H1 (cell line): ENCODE results near the gene MR1. TPM values are rescaled to one million over a fixed set of nuclear protein-coding genes. Genes with fewer than 3 reads are reported as not detected.
A peak's percentile ranks its signal among the peaks of the same experiment; 100 is the strongest.

ENCODE experiments used
- CTCF ChIA-PET: fragments of 300-600 bp; sonication (Branson Sonifier 250); formaldehyde crosslinking; loops from one replicate; lab custom pipeline; 2021; ENCODE audit not compliant: partially characterized antibody; lab: Charles Lee
- POLR2A ChIA-PET: fragments of 300-600 bp; sonication (Branson Sonifier 250); formaldehyde crosslinking; loops from one replicate; lab custom pipeline; 2021; ENCODE audit warnings: inconsistent platforms; ENCODE audit not compliant: partially characterized antibody; lab: Charles Lee
- DNase-seq, 2 experiments: peaks; one replicate each; pipeline versions ENCODE4 v3.0.0 to v3.0.0-alpha.2; 2010 to 2022; ENCODE audit warnings: low spot score in 2 of 2, low read depth in 1 of 2, mixed read lengths in 1 of 2
- FAIRE-seq: peaks from 2 replicates; lab custom pipeline; 2011; peaks lifted over from hg19 to GRCh38; lab: Jason Lieb, UNC
- H2AFZ ChIP-seq: 2 replicates; pipeline ENCODE4 v1.8.1; 2012; ENCODE audit warnings: low read length, inconsistent platforms
- H2AK5ac ChIP-seq: 2 replicates; pipeline ENCODE4 v1.6.1; 2013; ENCODE audit warnings: low read depth, low read length
- H2BK120ac ChIP-seq: replicated peaks from 2 replicates; pipeline ENCODE3; 2013; ENCODE audit warnings: low read depth, low read length, inconsistent platforms
- H2BK12ac ChIP-seq: 2 replicates; pipeline ENCODE4 v1.6.1; 2013; ENCODE audit warnings: low read depth, low read length
- H2BK15ac ChIP-seq: 2 replicates; pipeline ENCODE4 v1.6.1; 2013; ENCODE audit warnings: low read length
- H2BK20ac ChIP-seq: 2 replicates; pipeline ENCODE4 v1.6.1; 2013; ENCODE audit warnings: low read length
- H2BK5ac ChIP-seq: 2 replicates; pipeline ENCODE4 v1.6.1; 2013; ENCODE audit warnings: low read depth, low read length
- H3K14ac ChIP-seq: 2 replicates; pipeline ENCODE4 v1.6.1; 2013; ENCODE audit warnings: inconsistent platforms; ENCODE audit not compliant: insufficient read length
- H3K18ac ChIP-seq: 2 replicates; pipeline ENCODE4 v1.6.1; 2013; ENCODE audit warnings: low read length; ENCODE audit errors: extremely low read depth
- H3K23ac ChIP-seq: 2 replicates; pipeline ENCODE4 v1.6.1; 2013; ENCODE audit warnings: inconsistent platforms; ENCODE audit not compliant: insufficient read length
- H3K23me2 ChIP-seq: 2 replicates; pipeline ENCODE4 v1.6.1; 2013; ENCODE audit warnings: low read depth, low read length
- H3K27ac ChIP-seq: 2 replicates; pipeline ENCODE4 v1.6.1; 2011; ENCODE audit warnings: low read depth, low read length, inconsistent platforms
- H3K27me3 ChIP-seq, 4 experiments: replicated peaks in 1 of 4; 1 replicate in 1 of 4; 2 replicates in 3 of 4; pipeline versions ENCODE4 v1.6.1 to v1.8.1; 2011 to 2013; ENCODE audit warnings: low read length in 3 of 4, mild to moderate bottlenecking in 3 of 4, inconsistent platforms in 2 of 4, mixed read lengths in 2 of 4, moderate library complexity in 1 of 4; ENCODE audit not compliant: control insufficient read depth in 3 of 4, insufficient read depth in 3 of 4; ENCODE audit errors: extremely low read depth in 1 of 4
- H3K36me3 ChIP-seq, 4 experiments: 2 replicates each; pipeline versions ENCODE4 v1.6.1 to v1.8.1; 2011 to 2013; ENCODE audit warnings: mild to moderate bottlenecking in 4 of 4, low read length in 3 of 4, moderate library complexity in 2 of 4, control low read depth in 1 of 4, inconsistent platforms in 1 of 4; ENCODE audit not compliant: insufficient read depth in 4 of 4, control insufficient read depth in 2 of 4
- H3K4ac ChIP-seq: replicated peaks from 2 replicates; pipeline ENCODE3; 2013; ENCODE audit warnings: low read length, low read depth, mixed read lengths, inconsistent platforms; ENCODE audit not compliant: insufficient read length
- H3K4me1 ChIP-seq, 4 experiments: replicated peaks in 1 of 4; 1 replicate in 1 of 4; 2 replicates in 3 of 4; pipeline versions ENCODE4 v1.6.1 to v1.8.1; 2011 to 2013; ENCODE audit warnings: low read length in 3 of 4, inconsistent platforms in 2 of 4, mixed read lengths in 1 of 4; ENCODE audit not compliant: insufficient read depth in 4 of 4, control insufficient read depth in 3 of 4
- H3K4me2 ChIP-seq, 2 experiments: 2 replicates each; pipeline versions ENCODE4 v1.6.1 to v1.8.1; 2011 to 2013; ENCODE audit warnings: low read depth in 2 of 2, low read length in 2 of 2, control low read depth in 1 of 2, inconsistent platforms in 1 of 2, mild to moderate bottlenecking in 1 of 2; ENCODE audit not compliant: insufficient read depth in 1 of 2
- H3K4me3 ChIP-seq, 4 experiments: fragments of 200-600, 300-600 bp in 1 of 4; sonication (generic), shearing (Covaris generic), sonication (Bioruptor Twin) in 1 of 4; 2 replicates each; pipeline versions ENCODE4 v1.5.1 to v1.8.1; 2011 to 2016; ENCODE audit warnings: low read length in 4 of 4, low read depth in 3 of 4, control low read depth in 2 of 4, inconsistent platforms in 2 of 4, mild to moderate bottlenecking in 2 of 4, mixed read lengths in 1 of 4, moderate library complexity in 1 of 4; ENCODE audit not compliant: insufficient read depth in 2 of 4; ENCODE audit errors: extremely low read depth in 1 of 4
- H3K56ac ChIP-seq: replicated peaks from 2 replicates; pipeline ENCODE3; 2013; ENCODE audit warnings: low read depth, mild to moderate bottlenecking, mixed read lengths, low read length, inconsistent platforms; ENCODE audit not compliant: insufficient read length
- H3K79me1 ChIP-seq: 2 replicates; pipeline ENCODE4 v1.6.1; 2013; ENCODE audit warnings: low read depth, low read length, control low read depth
- H3K79me2 ChIP-seq, 2 experiments: 2 replicates each; pipeline versions ENCODE4 v1.6.1 to v1.8.1; 2012 to 2013; ENCODE audit warnings: low read length in 2 of 2, mild to moderate bottlenecking in 2 of 2, inconsistent platforms in 1 of 2; ENCODE audit not compliant: insufficient read depth in 2 of 2, control insufficient read depth in 1 of 2
- H3K9ac ChIP-seq, 4 experiments: replicated peaks in 1 of 4; 1 replicate in 1 of 4; 2 replicates in 3 of 4; pipeline versions ENCODE4 v1.6.1 to v1.8.1; 2011 to 2013; ENCODE audit warnings: low read depth in 3 of 4, low read length in 3 of 4, control low read depth in 2 of 4, mild to moderate bottlenecking in 2 of 4, moderate library complexity in 2 of 4, inconsistent platforms in 1 of 4; ENCODE audit errors: extremely low read depth in 1 of 4
- H3K9me3 ChIP-seq, 2 experiments: 2 replicates each; pipeline versions ENCODE4 v1.6.1 to v1.8.1; 2012 to 2013; ENCODE audit warnings: mild to moderate bottlenecking in 2 of 2, moderate library complexity in 2 of 2, control low read depth in 1 of 2, inconsistent platforms in 1 of 2, low read depth in 1 of 2, low read length in 1 of 2, mixed read lengths in 1 of 2; ENCODE audit not compliant: insufficient read depth in 2 of 2
- H4K20me1 ChIP-seq, 2 experiments: replicated peaks in 1 of 2; 2 replicates each; pipeline versions ENCODE3 to v1.8.1; 2011 to 2013; ENCODE audit warnings: inconsistent platforms in 2 of 2, low read length in 2 of 2, mild to moderate bottlenecking in 1 of 2; ENCODE audit not compliant: insufficient read depth in 2 of 2, control insufficient read depth in 1 of 2
- H4K5ac ChIP-seq: 2 replicates; pipeline ENCODE4 v1.6.1; 2013; ENCODE audit warnings: low read length, low read depth, mixed read lengths, inconsistent platforms; ENCODE audit not compliant: insufficient read length
- H4K8ac ChIP-seq: 2 replicates; pipeline ENCODE4 v1.8.0; 2013; ENCODE audit warnings: mild to moderate bottlenecking, moderate library complexity, low read length, inconsistent platforms; ENCODE audit not compliant: insufficient read depth; ENCODE audit errors: extremely low read depth
- H4K91ac ChIP-seq: replicated peaks from 2 replicates; pipeline ENCODE3; 2013; ENCODE audit warnings: low read length, mixed read lengths, inconsistent platforms; ENCODE audit not compliant: insufficient read length
- CBX5 ChIP-seq: fragments of 300-800, 300-1000 bp; sonication (generic); IDR thresholded peaks from 2 replicates; pipeline ENCODE4 v1.7.1; 2016; ENCODE audit warnings: antibody characterized with exemption, low read length, low read depth
- CHD2 ChIP-seq: IDR thresholded peaks from 2 replicates; pipeline ENCODE4 v1.6.1; 2012; ENCODE audit warnings: low read length, improper control_type of control experiment
- JUND ChIP-seq: IDR thresholded peaks from 2 replicates; pipeline ENCODE4 v1.6.1; 2011; ENCODE audit warnings: mild to moderate bottlenecking, improper control_type of control experiment, low read length
- KDM1A ChIP-seq: fragments of 200-600, 300-600 bp; sonication (generic); IDR thresholded peaks from 2 replicates; pipeline ENCODE4 v1.7.1; 2016; ENCODE audit warnings: mild to moderate bottlenecking, low read length, borderline replicate concordance
- KDM4A ChIP-seq: IDR thresholded peaks from one replicate; pipeline ENCODE4 v1.7.1; 2012; ENCODE audit warnings: low read depth, mild to moderate bottlenecking, moderate library complexity, low read length, inconsistent platforms; ENCODE audit not compliant: severe bottlenecking
- KDM5A ChIP-seq: fragments of 200-600 bp; IDR thresholded peaks from 2 replicates; pipeline ENCODE4 v1.7.1; 2012; ENCODE audit warnings: mild to moderate bottlenecking, low read length, inconsistent platforms, mixed read lengths
- NRF1 ChIP-seq: IDR thresholded peaks from 2 replicates; pipeline ENCODE4 v1.6.1; 2011; ENCODE audit warnings: mild to moderate bottlenecking, low read depth, low read length, improper control_type of control experiment
- RAD21 ChIP-seq, 2 experiments: IDR thresholded peaks in 1 of 2; conservative IDR thresholded peaks in 1 of 2; 2 replicates each; pipeline ENCODE4 v1.6.1; 2011; ENCODE audit warnings: low read depth in 2 of 2, low read length in 2 of 2, improper control_type of control experiment in 1 of 2, inconsistent platforms in 1 of 2, mild to moderate bottlenecking in 1 of 2, moderate library complexity in 1 of 2
- SAP30 ChIP-seq: fragments of 300-600 bp; sonication (generic); IDR thresholded peaks from 2 replicates; pipeline ENCODE4 v1.7.1; 2012; ENCODE audit warnings: low read length, moderate library complexity, mild to moderate bottlenecking, inconsistent platforms; ENCODE audit not compliant: insufficient read depth, insufficient replicate concordance
- SIN3A ChIP-seq, 2 experiments: IDR thresholded peaks in 1 of 2; conservative IDR thresholded peaks in 1 of 2; 2 replicates each; pipeline ENCODE4 v1.6.1; 2011 to 2012; ENCODE audit warnings: low read length in 2 of 2, improper control_type of control experiment in 1 of 2, low read depth in 1 of 2, mild to moderate bottlenecking in 1 of 2
- SP1 ChIP-seq: IDR thresholded peaks from 2 replicates; pipeline ENCODE4 v1.6.1; 2011; ENCODE audit warnings: low read depth, low read length
- TCF12 ChIP-seq: IDR thresholded peaks from 2 replicates; pipeline ENCODE4 v1.6.1; 2011; ENCODE audit warnings: low read depth, mild to moderate bottlenecking, low read length
- WGBS, 2 experiments: shearing (Covaris generic) in 1 of 2; methylation state at CpG; one replicate each; pipeline versions ENCODE4 v1.1.6 to v1.1.7; 2013 to 2015; ENCODE audit warnings: low lambda C conversion rate in 2 of 2, mixed read lengths in 2 of 2, inconsistent platforms in 1 of 2, low coverage in 1 of 2, missing lambda C conversion rate in 1 of 2; ENCODE audit not compliant: insufficient replicate concordance in 2 of 2, insufficient coverage in 1 of 2, insufficient read length in 1 of 2; ENCODE audit errors: extremely low coverage in 1 of 2, missing lambda C conversion rate in 1 of 2; 5-methylcytosine and 5-hydroxymethylcytosine counted together
- polyA plus RNA-seq, 7 experiments: library from polyadenylated mRNA; depleted of rRNA in 3 of 7; stranded (reverse) in 5 of 7; unstranded in 2 of 7; fragments of >200 nt in 5 of 7; fragments of 200-250 nt in 2 of 7; gene quantifications; 1 replicate in 5 of 7; 2 replicates in 1 of 7; 4 replicates in 1 of 7; pipeline versions ENCODE4 v1.2.1 to v1.2.3, GENCODE V29; 2011 to 2013; ENCODE audit warnings: missing spikeins in 2 of 7, mixed read lengths in 2 of 7
- total RNA-seq: library from RNA; stranded (reverse); fragmentation: NEBNext Ultra II Directional; extraction: Animal tissue kit (Norgen Biotek cat#: 25700); gene quantifications from 2 replicates; pipeline ENCODE4 v1.2.1, GENCODE V29; 2021

Gene MR1
- total and polyA plus RNA-seq, 2 of the 8 experiments (the other 6 are each of a cell fraction or from before 2014, with no cell fraction given): 0.09 TPM; not detected in 1

GRCh38 chr1:181038399-181038873 lies 4.7 kb downstream of the MR1 start:
- Histone ChIP-seq H3K23me2 (no peaks in the 10 kb centered on the region), H3K4me3 (no peak overlapping the region), H2AK5ac (no peak overlapping the region), H3K14ac (no peak overlapping the region), H4K8ac (no peak overlapping the region), H3K27me3 (no peaks in the 10 kb centered on the region), H2BK15ac (no peak overlapping the region), H3K36me3 (no peaks in the 10 kb centered on the region), H2BK120ac (no peak overlapping the region), H2AFZ (no peak overlapping the region), H3K27ac (no peak overlapping the region), H3K9ac (no peak overlapping the region), H4K5ac (no peak overlapping the region), H2BK5ac (no peak overlapping the region), H3K4me2 (no peak overlapping the region), H4K91ac (no peak overlapping the region), H3K79me1 (no peaks in the 10 kb centered on the region), H3K4me1 (peaks cover 0 to 4% (median 2%) of the 10 kb centered on the region in 4 experiments; a peak in 3 of 7 replicates), H3K9me3 (no peaks in the 10 kb centered on the region), H3K18ac (no peak overlapping the region), H2BK20ac (no peak overlapping the region), H4K20me1 (no peaks in the 10 kb centered on the region), H3K4ac (no peak overlapping the region), H3K79me2 (no peaks in the 10 kb centered on the region), H2BK12ac (no peak overlapping the region), H3K56ac (no peak overlapping the region), H3K23ac (no peak overlapping the region)
- FAIRE-seq (no peak), DNase-seq (peak; percentile 69 to 86)
- CTCF ChIA-PET: interaction anchor here (0.7 to 12.7 kb wide), 27 partner anchors 8 to 157 kb away, joined by 3 to 142 read pairs (median 4); no protein-coding TSS in a partner anchor
- 76% methylated on average over 5 of the region's 5 CpGs; no CpG with 5 or more reads in 1 of the 2 experiments for WGBS, 2 experiments
- POLR2A ChIA-PET: interaction anchor here (1.0 to 1.2 kb wide), 2 partner anchors 52 to 102 kb away, joined by 3 to 4 read pairs; no protein-coding TSS in a partner anchor
- peak; percentile 86 for TF ChIP-seq JUND
- TF ChIP-seq SAP30: no peak
- peak; percentile 87 to 95 for TF ChIP-seq RAD21 (IDR thresholded peaks at IDR 0.05 in 1 of 2, conservative IDR thresholded peaks at IDR 0.05 in 1 of 2; ENCODE audit: low read depth in 2 of 2, low read length in 2 of 2)
- no peak for TF ChIP-seq NRF1
- no peak for TF ChIP-seq CBX5
- TF ChIP-seq KDM4A: no peak
- no peak for TF ChIP-seq SP1
- no peak for TF ChIP-seq TCF12
- TF ChIP-seq KDM5A: no peak
- TF ChIP-seq KDM1A: 0 out of 2 replicates have a peak, but pooled peaks have one; percentile 31
- TF ChIP-seq SIN3A (conservative IDR thresholded peaks at IDR 0.05 in 1 of 2, IDR thresholded peaks at IDR 0.05 in 1 of 2; ENCODE audit: low read depth in 1 of 2, low read length in 2 of 2): no peak
- no peak for TF ChIP-seq CHD2
